GM19239 (cell line): ENCODE measurements around the gene ZNF225.
"Not testable (repeated sequence)": the region's sequence is repeated elsewhere in the genome, so short reads cannot be mapped to it uniquely, and the experiment has no call there.

Experiments used
- DNase-seq: peaks from one replicate; pipeline ENCODE4 v3.0.0; 2011; ENCODE audit warnings: low spot score; ENCODE audit not compliant: insufficient read length
- FAIRE-seq: peaks from 2 replicates; lab custom pipeline; 2011; peaks lifted over from hg19 to GRCh38; lab: Jason Lieb, UNC

The ZNF225 gene

DNA sequence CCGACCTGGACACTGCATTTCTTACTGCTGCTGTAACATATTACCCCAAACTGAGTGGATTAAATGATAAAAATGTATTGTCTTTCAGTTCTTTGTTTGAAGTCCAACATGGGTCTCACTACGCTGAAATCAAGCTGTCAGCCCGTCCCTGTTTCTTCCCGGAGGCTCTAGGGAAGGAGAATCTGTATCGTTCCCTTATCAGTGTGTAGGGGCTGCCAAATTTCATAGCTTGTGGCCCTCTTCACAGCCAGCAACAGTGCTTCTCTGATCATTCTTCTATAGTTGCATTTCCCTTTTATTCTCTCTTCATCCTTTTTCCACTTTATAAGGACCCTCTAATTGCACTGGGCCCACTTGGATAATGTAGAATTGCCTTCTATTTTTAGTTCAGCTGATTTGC is 38.3 kb downstream of the ZNF225 start:
- no peak for FAIRE-seq
- no peak for DNase-seq

DNA sequence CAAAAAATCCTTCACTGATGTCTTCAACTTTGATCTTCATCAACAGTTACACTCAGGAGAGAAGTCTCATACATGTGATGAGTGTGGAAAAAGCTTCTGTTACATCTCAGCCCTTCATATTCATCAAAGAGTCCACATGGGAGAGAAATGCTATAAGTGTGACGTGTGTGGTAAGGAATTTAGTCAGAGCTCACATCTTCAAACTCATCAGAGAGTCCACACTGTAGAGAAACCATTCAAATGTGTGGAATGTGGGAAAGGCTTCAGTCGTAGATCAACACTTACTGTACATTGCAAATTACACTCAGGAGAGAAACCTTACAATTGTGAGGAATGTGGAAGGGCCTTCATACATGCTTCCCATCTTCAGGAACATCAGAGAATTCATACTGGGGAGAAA is 43.3 kb downstream of the ZNF225 start:
- FAIRE-seq (no peak), DNase-seq (no peak)

DNA sequence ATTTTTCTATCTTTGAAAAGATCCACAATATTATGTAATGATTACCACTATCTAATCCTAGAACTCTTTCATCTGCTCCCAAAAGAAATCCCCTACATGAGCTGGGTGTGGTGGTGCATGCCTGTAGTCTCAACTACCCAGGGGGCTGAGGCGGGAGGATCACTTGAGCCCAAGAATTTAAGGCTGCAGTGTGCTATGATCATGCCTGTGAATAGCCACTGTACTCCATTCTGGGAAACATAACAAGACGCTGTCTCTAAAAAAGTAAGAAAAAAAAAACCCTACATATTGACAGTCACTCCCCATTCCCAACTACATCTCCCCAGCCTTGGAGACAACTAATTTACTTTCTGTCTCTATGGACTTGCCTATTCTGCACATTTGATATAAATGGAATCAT is 50.6 kb downstream of the ZNF225 start:
- DNase-seq (no peak), FAIRE-seq (no peak)

DNA sequence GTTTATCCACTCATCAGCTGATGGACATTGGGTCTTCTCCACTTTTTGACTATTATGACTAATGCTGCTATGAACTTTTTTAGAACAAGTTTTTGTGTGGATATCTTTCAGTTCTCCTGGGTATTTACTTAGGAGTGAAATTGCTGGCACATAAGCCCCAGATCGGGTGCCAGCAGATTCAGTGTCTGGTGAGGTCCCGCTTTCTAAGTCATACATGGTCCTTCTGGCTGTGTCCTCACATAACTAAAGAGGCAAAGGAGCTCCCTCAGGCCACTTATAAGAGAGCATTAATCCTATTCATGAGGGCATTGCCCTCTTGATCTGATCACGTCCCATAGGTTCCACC is 51.1 kb downstream of the ZNF225 start:
- FAIRE-seq (no peak), DNase-seq (no peak)

DNA sequence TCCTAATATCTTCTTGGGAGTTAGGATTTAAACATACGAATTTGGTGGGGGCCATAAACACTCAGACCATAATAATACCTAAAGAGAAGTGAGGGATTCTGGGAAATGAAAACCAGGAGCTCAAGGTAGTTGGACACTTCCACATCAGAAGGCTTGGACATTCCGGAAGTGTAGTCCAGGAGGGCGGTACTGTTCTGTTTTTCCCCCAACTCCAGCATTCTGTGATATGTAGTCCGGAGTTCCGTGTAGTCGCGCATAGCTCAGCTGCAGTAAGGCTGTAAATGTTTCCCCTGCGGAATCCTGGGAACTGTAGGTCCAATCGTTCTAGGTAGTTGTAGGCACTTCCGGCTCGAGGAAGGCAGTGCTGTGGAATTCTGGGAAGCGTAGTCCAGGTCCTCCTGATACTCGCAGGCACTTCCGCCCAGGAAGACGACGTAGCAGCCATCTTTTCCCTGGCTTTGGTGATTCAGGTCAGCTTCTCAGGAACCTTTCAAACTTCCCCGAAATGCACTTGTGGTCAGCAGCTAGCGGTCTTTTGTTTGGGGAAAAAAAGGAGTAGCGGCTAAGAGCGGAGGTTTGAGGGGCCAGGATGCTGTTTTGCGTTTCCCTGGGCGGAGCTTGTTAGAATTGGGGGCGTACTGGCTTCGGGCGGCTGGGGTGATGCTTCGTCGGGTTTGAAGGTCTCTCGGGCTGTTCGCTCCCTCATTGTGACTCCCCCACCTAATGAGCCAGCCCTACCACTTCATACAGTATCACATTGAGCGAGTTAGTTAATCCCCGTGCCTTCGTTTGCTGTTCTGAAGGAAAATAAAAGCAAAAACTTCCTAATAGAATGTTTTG is 51.7 kb downstream of the ZNF225 start, which contains the start of gene ZNF226:
Gene ZNF226 (plus strand): TSS at position 428 of the 840 bp plus-strand sequence. CDS start 4,981 bp downstream, outside the sequence.
- DNase-seq (peak; percentile 69), FAIRE-seq (peak; percentile 99)

DNA sequence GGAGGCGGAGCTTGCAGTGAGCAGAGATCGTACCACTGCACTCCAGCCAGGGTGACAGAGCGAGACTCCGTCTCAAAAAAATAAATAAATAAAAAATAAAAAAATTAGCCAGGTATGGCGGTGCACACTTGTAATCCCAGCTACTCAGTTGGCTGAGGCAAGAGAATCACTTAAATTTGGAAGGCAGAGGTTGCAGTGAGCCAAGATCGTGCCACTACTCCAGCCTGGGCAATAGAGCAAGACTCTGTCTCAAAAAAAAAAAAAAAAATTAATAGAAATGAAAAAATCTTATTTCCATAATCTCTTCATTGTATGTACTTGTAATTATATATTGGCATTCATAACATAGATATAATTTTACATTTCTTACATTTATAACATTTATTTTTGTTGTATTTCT is 57.5 kb downstream of the ZNF225 start:
- DNase-seq, FAIRE-seq: not testable (repeated sequence)

DNA sequence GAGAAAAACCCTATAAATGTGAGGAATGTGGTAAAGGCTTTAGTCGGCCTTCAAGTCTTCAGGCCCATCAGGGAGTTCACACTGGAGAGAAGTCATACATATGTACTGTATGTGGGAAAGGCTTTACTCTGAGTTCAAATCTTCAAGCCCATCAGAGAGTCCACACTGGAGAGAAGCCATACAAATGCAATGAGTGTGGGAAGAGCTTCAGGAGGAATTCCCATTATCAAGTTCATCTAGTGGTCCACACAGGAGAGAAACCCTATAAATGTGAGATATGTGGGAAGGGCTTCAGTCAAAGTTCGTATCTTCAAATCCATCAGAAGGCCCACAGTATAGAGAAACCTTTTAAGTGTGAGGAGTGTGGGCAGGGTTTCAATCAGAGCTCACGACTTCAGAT is 63.4 kb downstream of the ZNF225 start:
- DNase-seq = no peak

DNA sequence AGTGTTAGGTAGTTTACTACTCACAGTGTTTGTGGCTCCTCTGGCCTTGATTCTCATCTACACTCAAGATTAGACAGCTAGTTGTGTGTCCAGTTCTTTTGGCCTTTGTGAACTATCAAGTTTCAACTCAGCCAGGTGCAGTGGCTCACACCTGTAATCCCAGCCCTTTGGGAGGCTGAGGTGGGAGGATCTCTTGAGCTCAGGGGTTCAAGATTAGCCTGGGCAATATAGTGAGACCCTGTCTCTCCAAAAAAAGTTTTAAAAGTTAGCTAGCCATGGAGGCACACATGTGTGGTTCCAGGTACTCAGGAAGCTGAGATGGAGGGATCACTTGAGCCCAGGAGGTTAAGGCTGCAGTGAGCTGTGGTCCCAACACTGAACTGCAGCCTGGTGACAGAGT is 67.8 kb downstream of the ZNF225 start:
- no peak for DNase-seq
- FAIRE-seq = no peak

More for the DNA sequence above, 63.4 kb downstream of the ZNF225 start:
- no peak for FAIRE-seq

DNA sequence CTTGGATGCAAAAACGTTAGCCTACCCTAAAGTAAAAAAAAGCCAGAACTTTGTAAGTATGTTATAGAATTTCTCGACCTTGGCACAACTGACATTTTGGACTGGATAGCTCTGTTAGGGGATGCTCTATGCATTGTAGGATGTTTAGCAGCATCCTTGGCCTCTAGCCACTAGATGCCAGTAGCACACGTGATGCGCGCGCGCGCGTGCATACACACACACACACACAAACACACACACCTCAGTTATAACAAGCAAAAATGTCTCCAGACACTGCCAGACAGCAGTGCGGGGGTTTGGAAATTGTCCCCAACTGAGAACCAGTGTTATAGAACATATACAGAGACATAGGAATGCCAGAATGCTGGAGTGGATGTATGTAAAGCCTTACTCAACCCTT is 68.9 kb downstream of the ZNF225 start:
- DNase-seq (no peak), FAIRE-seq (no peak)
